Measurements from ENCODE around the gene SKAP1.
"Not testable (repeated sequence)": the region's sequence is repeated elsewhere in the genome, so short reads cannot be mapped to it uniquely, and the experiment has no call there.

SKAP1 gene

GRCh38 chr17:48368352-48368908 lies 61.6 kb downstream of the SKAP1 start:
- DNase-seq (ENCODE audit: low spot score): no peak

GRCh38 chr17:48363161-48363560 lies 66.9 kb downstream of the SKAP1 start:
- DNase-seq (ENCODE audit: low spot score): no peak

GRCh38 chr17:48360861-48361633 lies 69.0 kb downstream of the SKAP1 start:
- DNase-seq (ENCODE audit: low spot score): not testable (repeated sequence)

- DNase-seq (ENCODE audit: low spot score): no peak
These were observed 72.0 kb downstream of the SKAP1 start for GRCh38 chr17:48357779-48358602.

GRCh38 chr17:48356866-48357265 lies 73.1 kb downstream of the SKAP1 start:
- no peak for DNase-seq (ENCODE audit: low spot score)

GRCh38 chr17:48352630-48353029 lies 77.4 kb downstream of the SKAP1 start:
- DNase-seq (ENCODE audit: low spot score): peak; percentile 7

GRCh38 chr17:48351911-48352332 lies 78.1 kb downstream of the SKAP1 start:
- peak; percentile 45 for DNase-seq (ENCODE audit: low spot score)

- no peak for DNase-seq (ENCODE audit: low spot score)
These were observed 81.7 kb downstream of the SKAP1 start for GRCh38 chr17:48348352-48348751.

GRCh38 chr17:48347177-48347576 lies 82.8 kb downstream of the SKAP1 start:
- DNase-seq (ENCODE audit: low spot score): no peak

GRCh38 chr17:48344251-48344650 lies 85.8 kb downstream of the SKAP1 start:
- DNase-seq (ENCODE audit: low spot score): no peak

- no peak for DNase-seq (ENCODE audit: low spot score)
These were observed 89.1 kb downstream of the SKAP1 start for GRCh38 chr17:48340916-48341315.

GRCh38 chr17:48338720-48339119 lies 91.3 kb downstream of the SKAP1 start:
- DNase-seq (ENCODE audit: low spot score): no peak

GRCh38 chr17:48337903-48338302 lies 92.1 kb downstream of the SKAP1 start:
- DNase-seq (ENCODE audit: low spot score): not testable (repeated sequence)

GRCh38 chr17:48336986-48337385 lies 93.0 kb downstream of the SKAP1 start:
- DNase-seq (ENCODE audit: low spot score): no peak

- DNase-seq (ENCODE audit: low spot score): peak; percentile 26
These were observed 94.0 kb downstream of the SKAP1 start for GRCh38 chr17:48335858-48336500.

- no peak for DNase-seq (ENCODE audit: low spot score)
These were observed 94.7 kb downstream of the SKAP1 start for GRCh38 chr17:48335146-48335784.

GRCh38 chr17:48333034-48333530 lies 96.9 kb downstream of the SKAP1 start:
- peak; percentile 32 for DNase-seq (ENCODE audit: low spot score)

- no peak for DNase-seq (ENCODE audit: low spot score)
These were observed 99.1 kb downstream of the SKAP1 start for GRCh38 chr17:48330887-48331286.

- peak; percentile 11 for DNase-seq (ENCODE audit: low spot score)
These were observed 99.6 kb downstream of the SKAP1 start for GRCh38 chr17:48330421-48330820.

- DNase-seq (ENCODE audit: low spot score): no peak
These were observed 101.6 kb downstream of the SKAP1 start for GRCh38 chr17:48328457-48328856.

GRCh38 chr17:48326310-48326709 lies 103.7 kb downstream of the SKAP1 start:
- no peak for DNase-seq (ENCODE audit: low spot score)

GRCh38 chr17:48322060-48322459 lies 108.0 kb downstream of the SKAP1 start:
- DNase-seq (ENCODE audit: low spot score): peak; percentile 23

Measured in AG08395 (cell line).